ENCODE measurements around the gene HSPA12A. TPM values are rescaled to one million over a fixed set of nuclear protein-coding genes. Genes with fewer than 3 reads are reported as not detected.
A peak's percentile ranks its signal among the peaks of the same experiment; 100 is the strongest.

Gene HSPA12A
- total and polyA plus RNA-seq, 2 of the 13 experiments (the other 11 are each of a cell fraction or from before 2014, with no cell fraction given), result 6.4 to 13.6 TPM

DNA sequence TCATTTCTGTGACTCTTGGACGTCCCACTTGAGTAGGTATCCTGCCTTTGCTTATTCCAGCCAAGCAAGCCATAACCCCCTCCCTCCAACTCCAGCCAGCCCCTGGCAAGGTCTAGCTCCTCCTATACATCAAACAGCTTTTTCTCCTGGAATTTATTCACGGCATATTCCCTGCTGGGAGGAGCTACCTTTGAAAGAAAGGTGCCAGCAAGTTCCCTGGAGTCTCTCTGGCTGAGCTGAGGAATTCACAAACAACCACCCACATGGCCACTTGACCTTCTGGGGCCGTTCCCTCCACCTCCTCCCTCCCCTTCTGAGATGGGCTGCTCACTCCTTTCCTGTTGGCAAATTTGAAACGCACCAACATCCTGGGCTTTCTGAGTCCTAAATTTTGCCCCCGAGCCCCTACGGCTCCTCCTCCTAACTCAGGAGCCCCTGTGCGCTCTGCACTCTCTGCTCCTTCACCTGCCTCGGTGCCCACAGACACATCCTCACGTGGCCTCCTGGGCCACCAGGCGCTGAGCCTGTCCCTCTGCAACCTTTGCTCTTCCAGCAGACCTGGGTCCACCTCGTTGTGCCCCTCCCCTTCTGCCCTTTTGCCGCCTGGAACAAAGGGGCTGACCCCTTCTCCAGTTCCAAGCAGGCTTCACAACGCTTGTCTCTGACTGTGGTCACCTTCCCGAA lies 48.0 kb downstream of the HSPA12A start (continued):
- TF ChIP-seq, protein P1, sequence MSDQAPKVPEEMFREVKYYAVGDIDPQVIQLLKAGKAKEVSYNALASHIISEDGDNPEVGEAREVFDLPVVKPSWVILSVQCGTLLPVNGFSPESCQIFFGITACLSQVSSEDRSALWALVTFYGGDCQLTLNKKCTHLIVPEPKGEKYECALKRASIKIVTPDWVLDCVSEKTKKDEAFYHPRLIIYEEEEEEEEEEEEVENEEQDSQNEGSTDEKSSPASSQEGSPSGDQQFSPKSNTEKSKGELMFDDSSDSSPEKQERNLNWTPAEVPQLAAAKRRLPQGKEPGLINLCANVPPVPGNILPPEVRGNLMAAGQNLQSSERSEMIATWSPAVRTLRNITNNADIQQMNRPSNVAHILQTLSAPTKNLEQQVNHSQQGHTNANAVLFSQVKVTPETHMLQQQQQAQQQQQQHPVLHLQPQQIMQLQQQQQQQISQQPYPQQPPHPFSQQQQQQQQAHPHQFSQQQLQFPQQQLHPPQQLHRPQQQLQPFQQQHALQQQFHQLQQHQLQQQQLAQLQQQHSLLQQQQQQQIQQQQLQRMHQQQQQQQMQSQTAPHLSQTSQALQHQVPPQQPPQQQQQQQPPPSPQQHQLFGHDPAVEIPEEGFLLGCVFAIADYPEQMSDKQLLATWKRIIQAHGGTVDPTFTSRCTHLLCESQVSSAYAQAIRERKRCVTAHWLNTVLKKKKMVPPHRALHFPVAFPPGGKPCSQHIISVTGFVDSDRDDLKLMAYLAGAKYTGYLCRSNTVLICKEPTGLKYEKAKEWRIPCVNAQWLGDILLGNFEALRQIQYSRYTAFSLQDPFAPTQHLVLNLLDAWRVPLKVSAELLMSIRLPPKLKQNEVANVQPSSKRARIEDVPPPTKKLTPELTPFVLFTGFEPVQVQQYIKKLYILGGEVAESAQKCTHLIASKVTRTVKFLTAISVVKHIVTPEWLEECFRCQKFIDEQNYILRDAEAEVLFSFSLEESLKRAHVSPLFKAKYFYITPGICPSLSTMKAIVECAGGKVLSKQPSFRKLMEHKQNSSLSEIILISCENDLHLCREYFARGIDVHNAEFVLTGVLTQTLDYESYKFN (CRISPR knock-in tag; conservative IDR thresholded peaks at IDR 0.05), result peak; percentile 87
- no peak for TF ChIP-seq ZNF549 (CRISPR knock-in tag; IDR thresholded peaks at IDR 0.05)
- no peak for TF ChIP-seq KLF9 (CRISPR knock-in tag; IDR thresholded peaks at IDR 0.05; ENCODE audit: low read depth)
- 0 out of 2 replicates have a peak, but pooled peaks have one; percentile 47 for TF ChIP-seq RCOR2 (CRISPR knock-in tag; IDR thresholded peaks at IDR 0.05)
- TF ChIP-seq, protein P2, sequence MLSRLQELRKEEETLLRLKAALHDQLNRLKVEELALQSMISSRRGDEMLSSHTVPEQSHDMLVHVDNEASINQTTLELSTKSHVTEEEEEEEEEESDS (CRISPR knock-in tag; IDR thresholded peaks at IDR 0.05; ENCODE audit: borderline replicate concordance), result no peak
- no peak for TF ChIP-seq NFE2L1 (CRISPR knock-in tag; IDR thresholded peaks at IDR 0.05; ENCODE audit: borderline replicate concordance)
- TF ChIP-seq, protein P3, sequence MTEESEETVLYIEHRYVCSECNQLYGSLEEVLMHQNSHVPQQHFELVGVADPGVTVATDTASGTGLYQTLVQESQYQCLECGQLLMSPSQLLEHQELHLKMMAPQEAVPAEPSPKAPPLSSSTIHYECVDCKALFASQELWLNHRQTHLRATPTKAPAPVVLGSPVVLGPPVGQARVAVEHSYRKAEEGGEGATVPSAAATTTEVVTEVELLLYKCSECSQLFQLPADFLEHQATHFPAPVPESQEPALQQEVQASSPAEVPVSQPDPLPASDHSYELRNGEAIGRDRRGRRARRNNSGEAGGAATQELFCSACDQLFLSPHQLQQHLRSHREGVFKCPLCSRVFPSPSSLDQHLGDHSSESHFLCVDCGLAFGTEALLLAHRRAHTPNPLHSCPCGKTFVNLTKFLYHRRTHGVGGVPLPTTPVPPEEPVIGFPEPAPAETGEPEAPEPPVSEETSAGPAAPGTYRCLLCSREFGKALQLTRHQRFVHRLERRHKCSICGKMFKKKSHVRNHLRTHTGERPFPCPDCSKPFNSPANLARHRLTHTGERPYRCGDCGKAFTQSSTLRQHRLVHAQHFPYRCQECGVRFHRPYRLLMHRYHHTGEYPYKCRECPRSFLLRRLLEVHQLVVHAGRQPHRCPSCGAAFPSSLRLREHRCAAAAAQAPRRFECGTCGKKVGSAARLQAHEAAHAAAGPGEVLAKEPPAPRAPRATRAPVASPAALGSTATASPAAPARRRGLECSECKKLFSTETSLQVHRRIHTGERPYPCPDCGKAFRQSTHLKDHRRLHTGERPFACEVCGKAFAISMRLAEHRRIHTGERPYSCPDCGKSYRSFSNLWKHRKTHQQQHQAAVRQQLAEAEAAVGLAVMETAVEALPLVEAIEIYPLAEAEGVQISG (CRISPR knock-in tag; IDR thresholded peaks at IDR 0.05), result no peak; the same call in 1 of the 2 replicates
- TF ChIP-seq, protein P4, sequence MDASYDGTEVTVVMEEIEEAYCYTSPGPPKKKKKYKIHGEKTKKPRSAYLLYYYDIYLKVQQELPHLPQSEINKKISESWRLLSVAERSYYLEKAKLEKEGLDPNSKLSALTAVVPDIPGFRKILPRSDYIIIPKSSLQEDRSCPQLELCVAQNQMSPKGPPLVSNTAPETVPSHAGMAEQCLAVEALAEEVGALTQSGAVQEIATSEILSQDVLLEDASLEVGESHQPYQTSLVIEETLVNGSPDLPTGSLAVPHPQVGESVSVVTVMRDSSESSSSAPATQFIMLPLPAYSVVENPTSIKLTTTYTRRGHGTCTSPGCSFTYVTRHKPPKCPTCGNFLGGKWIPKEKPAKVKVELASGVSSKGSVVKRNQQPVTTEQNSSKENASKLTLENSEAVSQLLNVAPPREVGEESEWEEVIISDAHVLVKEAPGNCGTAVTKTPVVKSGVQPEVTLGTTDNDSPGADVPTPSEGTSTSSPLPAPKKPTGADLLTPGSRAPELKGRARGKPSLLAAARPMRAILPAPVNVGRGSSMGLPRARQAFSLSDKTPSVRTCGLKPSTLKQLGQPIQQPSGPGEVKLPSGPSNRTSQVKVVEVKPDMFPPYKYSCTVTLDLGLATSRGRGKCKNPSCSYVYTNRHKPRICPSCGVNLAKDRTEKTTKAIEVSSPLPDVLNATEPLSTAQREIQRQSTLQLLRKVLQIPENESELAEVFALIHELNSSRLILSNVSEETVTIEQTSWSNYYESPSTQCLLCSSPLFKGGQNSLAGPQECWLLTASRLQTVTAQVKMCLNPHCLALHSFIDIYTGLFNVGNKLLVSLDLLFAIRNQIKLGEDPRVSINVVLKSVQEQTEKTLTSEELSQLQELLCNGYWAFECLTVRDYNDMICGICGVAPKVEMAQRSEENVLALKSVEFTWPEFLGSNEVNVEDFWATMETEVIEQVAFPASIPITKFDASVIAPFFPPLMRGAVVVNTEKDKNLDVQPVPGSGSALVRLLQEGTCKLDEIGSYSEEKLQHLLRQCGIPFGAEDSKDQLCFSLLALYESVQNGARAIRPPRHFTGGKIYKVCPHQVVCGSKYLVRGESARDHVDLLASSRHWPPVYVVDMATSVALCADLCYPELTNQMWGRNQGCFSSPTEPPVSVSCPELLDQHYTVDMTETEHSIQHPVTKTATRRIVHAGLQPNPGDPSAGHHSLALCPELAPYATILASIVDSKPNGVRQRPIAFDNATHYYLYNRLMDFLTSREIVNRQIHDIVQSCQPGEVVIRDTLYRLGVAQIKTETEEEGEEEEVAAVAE (CRISPR knock-in tag; IDR thresholded peaks at IDR 0.05; ENCODE audit: borderline replicate concordance), result no peak
- no peak for TF ChIP-seq BRD4 (CRISPR knock-in tag; IDR thresholded peaks at IDR 0.05)
- TF ChIP-seq NAIF1 (CRISPR knock-in tag; IDR thresholded peaks at IDR 0.05; ENCODE audit: borderline replicate concordance), result no peak
